ENCODE results near the gene MS4A6E.
"Not testable (repeated sequence)": the region's sequence is repeated elsewhere in the genome, so short reads cannot be mapped to it uniquely, and the experiment has no call there.

The MS4A6E gene

GRCh38 chr11:60326955-60327354 is at the start of gene MS4A6E:
TSS of gene MS4A6E (plus strand) at chr11:60327255. CDS start at chr11:60334896, 7,641 bp downstream.
- DNase-seq, result no peak

GRCh38 chr11:60280412-60280811 is 46.6 kb upstream of the MS4A6E start, which contains the start of gene MS4A4A:
TSS of gene MS4A4A (plus strand) at chr11:60280666. CDS start at chr11:60280676, 10 bp downstream.
- DNase-seq, result no peak

DNA sequence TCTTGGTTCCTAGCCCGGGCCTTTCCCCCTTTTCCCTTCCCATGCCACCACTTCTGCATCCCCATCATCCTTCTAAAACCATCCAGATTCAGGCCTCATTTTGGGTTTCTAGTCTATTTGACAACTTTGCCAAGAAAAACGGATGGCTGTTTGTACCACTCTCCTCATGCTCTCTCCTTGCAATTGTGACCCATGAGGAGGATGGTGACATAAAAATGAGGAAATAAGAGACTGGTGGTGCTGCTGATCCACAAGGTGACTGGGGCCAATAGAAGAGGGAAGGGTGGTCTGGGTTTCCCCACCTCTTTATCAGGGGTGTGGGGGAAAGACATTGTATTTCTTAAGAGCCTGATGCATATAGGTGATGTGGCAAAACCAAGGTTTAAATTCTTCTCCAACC is 45.6 kb upstream of the MS4A6E start:
- DNase-seq, result no peak

DNA sequence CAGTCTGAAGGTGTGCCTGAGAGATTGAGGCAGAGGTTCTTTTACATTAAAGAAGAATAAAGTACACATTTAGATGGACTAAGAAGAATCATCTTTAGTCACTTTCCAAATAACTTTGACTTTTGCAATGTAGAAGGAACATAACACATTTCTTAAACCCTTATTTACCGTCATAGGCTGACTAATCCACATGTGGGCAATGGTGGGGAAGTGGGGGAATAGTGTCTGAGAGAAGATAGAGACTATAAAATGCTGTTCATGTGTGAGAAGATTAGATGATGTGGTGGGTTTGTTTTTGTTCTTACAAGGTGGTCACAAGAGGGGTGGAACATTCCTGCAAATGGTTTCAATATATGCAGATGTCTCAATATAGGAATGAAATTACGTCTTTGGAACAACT is 44.8 kb upstream of the MS4A6E start:
- no peak for DNase-seq

GRCh38 chr11:60285411-60286126 is 41.5 kb upstream of the MS4A6E start:
- DNase-seq, result not testable (repeated sequence)

GRCh38 chr11:60288531-60288930 is 38.5 kb upstream of the MS4A6E start:
- no peak for DNase-seq

DNA sequence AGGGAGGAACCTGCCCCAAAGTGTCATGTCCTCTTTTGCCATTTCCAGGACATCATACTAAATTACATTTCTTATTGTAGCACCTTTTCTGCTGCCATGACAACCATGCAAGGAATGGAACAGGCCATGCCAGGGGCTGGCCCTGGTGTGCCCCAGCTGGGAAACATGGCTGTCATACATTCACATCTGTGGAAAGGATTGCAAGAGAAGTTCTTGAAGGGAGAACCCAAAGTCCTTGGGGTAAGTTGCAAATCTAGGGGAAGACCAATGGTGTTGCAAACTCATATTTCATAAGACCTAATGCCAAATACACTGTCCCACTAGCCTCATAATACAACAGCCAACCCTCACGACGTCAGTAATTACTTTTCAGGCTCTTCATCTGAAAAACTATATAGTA is 34.9 kb upstream of the MS4A6E start:
- DNase-seq, result no peak

DNA sequence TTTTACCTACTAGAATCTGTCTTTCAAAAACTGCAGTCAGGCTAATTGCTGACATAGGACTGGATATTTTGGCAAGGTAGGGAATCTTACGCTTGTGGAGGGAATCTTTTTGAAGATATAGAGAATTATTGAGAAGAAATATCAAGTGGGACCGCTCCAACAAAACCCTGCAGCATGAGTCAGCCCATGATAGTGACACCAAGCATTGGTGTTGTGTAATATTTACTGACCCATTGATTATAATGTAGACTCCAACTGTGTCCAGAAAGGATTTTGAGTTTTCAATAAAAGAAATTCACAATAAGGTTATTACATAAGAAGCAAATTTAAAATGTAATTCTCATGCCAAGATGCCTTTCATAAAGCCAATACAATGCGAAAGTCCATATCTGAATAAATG is 25.9 kb upstream of the MS4A6E start:
- DNase-seq, result no peak

GRCh38 chr11:60301884-60302283 is 25.2 kb upstream of the MS4A6E start:
- not testable (repeated sequence) for DNase-seq

GRCh38 chr11:60303661-60304060 is 23.4 kb upstream of the MS4A6E start:
- no peak for DNase-seq

- no peak for DNase-seq
Measured at GRCh38 chr11:60305906-60306619, 21.0 kb upstream of the MS4A6E start.

GRCh38 chr11:60307507-60308195 is 19.4 kb upstream of the MS4A6E start:
- DNase-seq, result no peak

DNA sequence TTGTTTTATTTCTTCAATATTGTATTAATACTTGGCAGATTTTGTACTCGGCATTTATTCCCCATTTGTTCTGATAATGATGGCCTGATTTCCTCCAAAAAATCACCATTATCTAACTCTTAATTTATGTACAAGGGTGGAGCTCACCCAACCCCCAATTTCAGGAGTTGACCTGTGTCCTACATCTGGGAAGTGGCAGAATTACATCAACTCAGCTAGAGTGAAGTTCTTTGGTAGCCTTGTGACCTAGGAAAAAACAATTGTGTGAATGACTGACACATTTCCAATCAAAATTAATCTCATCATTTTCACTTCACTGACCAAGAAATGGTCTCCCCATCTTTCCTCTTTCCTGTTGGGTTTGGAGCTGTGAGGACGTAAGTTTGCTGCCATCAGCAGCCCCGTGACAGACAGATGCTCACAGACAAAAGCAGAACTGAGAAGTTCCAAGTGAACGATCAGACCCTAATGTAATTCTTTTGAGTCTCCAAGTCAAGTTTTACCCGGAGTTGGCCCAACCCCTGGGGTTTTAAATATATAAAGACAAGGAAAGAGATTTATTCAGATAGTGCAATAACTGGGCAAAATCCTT is 16.6 kb upstream of the MS4A6E start:
- no peak for DNase-seq

GRCh38 chr11:60314635-60315321 is 12.3 kb upstream of the MS4A6E start:
- DNase-seq, result no peak

- DNase-seq, result no peak
Measured at GRCh38 chr11:60315871-60316270, 11.2 kb upstream of the MS4A6E start.

- no peak for DNase-seq
Measured at GRCh38 chr11:60316317-60316716, 10.7 kb upstream of the MS4A6E start.

- DNase-seq, result no peak
Measured at GRCh38 chr11:60318726-60319125, 8.3 kb upstream of the MS4A6E start.

- DNase-seq, result no peak
Measured at GRCh38 chr11:60321051-60321450, 6.0 kb upstream of the MS4A6E start.

DNA sequence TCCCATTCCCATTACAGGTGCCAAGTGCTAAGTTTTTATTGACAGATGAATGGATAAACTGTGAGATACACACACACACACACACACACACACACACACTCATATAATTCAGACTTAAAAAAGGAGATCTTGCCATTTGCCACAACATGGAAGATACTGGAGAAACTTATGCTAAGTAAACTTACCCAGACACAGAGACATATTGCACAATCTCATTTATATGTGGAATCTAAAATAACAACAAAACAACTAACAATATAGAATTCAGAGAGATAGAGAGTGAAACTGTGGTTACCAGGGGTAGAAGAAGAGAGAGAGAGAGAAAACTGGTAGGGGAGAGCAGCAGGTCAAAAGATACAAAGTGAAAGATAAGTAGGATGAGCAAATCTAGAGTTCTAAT is 1.4 kb downstream of the MS4A6E start:
- DNase-seq, result no peak

DNA sequence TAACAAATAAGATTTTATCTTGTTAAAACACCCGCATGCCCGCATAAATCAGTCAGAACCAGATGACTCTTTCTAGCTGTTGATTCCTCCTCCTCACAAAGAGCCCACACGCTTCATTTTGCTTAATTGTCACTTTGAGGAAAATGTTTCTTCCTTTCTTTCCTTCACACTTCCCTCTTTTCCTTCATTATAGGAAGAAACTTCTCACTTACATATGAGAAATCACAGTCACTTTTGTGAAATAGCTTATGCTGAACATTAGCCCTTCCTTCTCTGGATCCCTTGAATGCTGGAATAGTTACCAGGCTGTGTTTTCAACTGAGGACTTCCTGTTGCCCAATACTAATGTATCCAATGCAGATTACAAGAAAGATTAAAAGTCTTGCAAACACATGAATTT is 5.8 kb downstream of the MS4A6E start:
- no peak for DNase-seq

- no peak for DNase-seq
Measured at GRCh38 chr11:60334005-60334620, 7.1 kb downstream of the MS4A6E start.

DNA sequence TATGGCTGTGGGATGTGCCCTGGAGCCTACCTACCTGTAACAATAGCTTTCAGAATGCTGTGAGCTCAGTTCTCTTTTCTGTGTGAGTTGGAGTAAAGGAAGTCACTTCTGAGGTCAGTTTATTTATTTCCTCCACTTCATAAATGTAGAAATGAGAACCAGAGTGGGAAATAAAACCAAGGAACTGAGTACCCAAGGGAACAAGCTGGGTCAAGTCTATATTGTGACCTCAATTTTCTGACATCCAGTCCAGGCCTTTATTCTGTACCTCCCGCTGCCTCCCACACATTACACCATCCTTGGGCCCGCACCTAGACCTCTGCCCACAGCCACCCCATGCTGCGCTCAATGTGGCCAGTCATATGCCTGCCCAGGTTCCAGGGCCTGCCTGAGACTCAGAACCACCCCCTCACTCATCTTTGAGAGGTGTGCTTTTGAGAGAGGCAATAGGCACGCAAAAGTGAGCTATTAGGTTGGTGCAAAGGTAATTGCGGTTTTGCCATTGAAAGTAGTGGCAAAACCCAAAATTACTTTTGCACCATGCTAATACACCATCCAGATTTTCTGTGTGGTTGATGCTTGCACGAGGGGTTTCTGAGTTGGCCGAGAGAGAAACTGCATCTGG is 9.8 kb downstream of the MS4A6E start:
- no peak for DNase-seq

Measured in NCI-H1694 (cell line).